ENCODE data around the gene CLCN1.

Gene CLCN1

GRCh38 chr7:143396625-143397556 lies 81.0 kb downstream of the CLCN1 start:
- no peak for DNase-seq (ENCODE audit: low read depth, low spot score)

- no peak for DNase-seq (ENCODE audit: low read depth, low spot score)
These were observed 82.0 kb downstream of the CLCN1 start for GRCh38 chr7:143397710-143398530.

GRCh38 chr7:143398616-143399015 lies 82.7 kb downstream of the CLCN1 start:
- no peak for DNase-seq (ENCODE audit: low read depth, low spot score)

- DNase-seq (ENCODE audit: low read depth, low spot score) = no peak
These were observed 83.2 kb downstream of the CLCN1 start for GRCh38 chr7:143399151-143399550.

GRCh38 chr7:143399642-143400041 lies 83.7 kb downstream of the CLCN1 start:
- no peak for DNase-seq (ENCODE audit: low read depth, low spot score)

GRCh38 chr7:143401265-143401664 lies 85.4 kb downstream of the CLCN1 start:
- DNase-seq (ENCODE audit: low read depth, low spot score) = no peak

Data from brain pericyte (primary cell).